GM13977 (cell line): Measurements from ENCODE around the gene ARMC6.

Experiments
- DNase-seq: peaks from one replicate; pipeline ENCODE4 v3.0.0; 2012; ENCODE audit warnings: low spot score
- CTCF ChIP-seq: IDR thresholded peaks from 2 replicates; pipeline ENCODE4 v1.5.1; 2012; ENCODE audit warnings: mild to moderate bottlenecking, control low read depth; ENCODE audit not compliant: insufficient read depth; ENCODE audit errors: extremely low read depth, missing control alignments
- in situ Hi-C: fragments of 300-500 bp; cut with MboI; formaldehyde crosslinking; loops from one replicate; pipeline ENCODE4 v1.12.0; 2022; ENCODE audit warnings: low sequenced_read_pairs, low pct_unique_long_range_greater_than_20kb, mixed read lengths, inconsistent platforms; ENCODE audit not compliant: unreplicated experiment

The ARMC6 gene

GRCh38 chr19:18998276-18998675 is 35.1 kb upstream of the ARMC6 start:
- in situ Hi-C loops = no loop called here
- no peak for DNase-seq
- no peak for TF ChIP-seq CTCF

- DNase-seq = no peak
- in situ Hi-C loops = no loop called here
- TF ChIP-seq CTCF = no peak
These were observed 34.2 kb upstream of the ARMC6 start for GRCh38 chr19:18999016-18999758.

GRCh38 chr19:18999896-19000620 is 33.3 kb upstream of the ARMC6 start:
- in situ Hi-C loops = no loop called here

GRCh38 chr19:19004144-19004543 is 29.3 kb upstream of the ARMC6 start:
- in situ Hi-C loops = no loop called here
- DNase-seq = no peak
- TF ChIP-seq CTCF = no peak

More at GRCh38 chr19:18999896-19000620, 33.3 kb upstream of the ARMC6 start:
- DNase-seq = no peak
- TF ChIP-seq CTCF = peak; percentile 17

- no peak for DNase-seq
- TF ChIP-seq CTCF = no peak
- in situ Hi-C loops = no loop called here
These were observed 27.2 kb upstream of the ARMC6 start for GRCh38 chr19:19006213-19006612.

GRCh38 chr19:19009951-19010350 is 23.5 kb upstream of the ARMC6 start:
- TF ChIP-seq CTCF = no peak
- no peak for DNase-seq
- in situ Hi-C loops = no loop called here
